H9 (cell line): ENCODE results near the gene SCUBE3. TPM values are rescaled to one million over a fixed set of nuclear protein-coding genes. Genes with fewer than 3 reads are reported as not detected.

Experiments
- DNase-seq: peaks from one replicate; pipeline ENCODE4 v3.0.0-alpha.2; 2017
- H2AFZ ChIP-seq: one replicate; pipeline ENCODE4 v1.6.1; 2013; ENCODE audit warnings: mild to moderate bottlenecking, low read length, control low read depth, moderate library complexity
- H2AK5ac ChIP-seq: 2 replicates; pipeline ENCODE4 v1.6.1; 2013; ENCODE audit warnings: low read length, control low read depth, mixed read lengths; ENCODE audit not compliant: insufficient read length
- H2BK120ac ChIP-seq: one replicate; pipeline ENCODE4 v1.6.1; 2013; ENCODE audit warnings: low read depth, mild to moderate bottlenecking, low read length, control low read depth, inconsistent platforms; ENCODE audit not compliant: poor library complexity, severe bottlenecking
- H2BK12ac ChIP-seq: 2 replicates; pipeline ENCODE4 v1.6.1; 2013; ENCODE audit warnings: low read length, control low read depth, mixed read lengths, low read depth; ENCODE audit not compliant: insufficient read length
- H2BK15ac ChIP-seq: 2 replicates; pipeline ENCODE4 v1.6.1; 2013; ENCODE audit warnings: low read depth, low read length, control low read depth
- H2BK20ac ChIP-seq: one replicate; pipeline ENCODE4 v1.6.1; 2013; ENCODE audit warnings: low read depth, mild to moderate bottlenecking, low read length, control low read depth, inconsistent platforms; ENCODE audit not compliant: poor library complexity, severe bottlenecking
- H2BK5ac ChIP-seq: 2 replicates; pipeline ENCODE4 v1.6.1; 2013; ENCODE audit warnings: low read length, control low read depth, mixed read lengths; ENCODE audit not compliant: insufficient read length
- H3K14ac ChIP-seq: 2 replicates; pipeline ENCODE4 v1.6.1; 2013; ENCODE audit warnings: low read length, control low read depth; ENCODE audit not compliant: insufficient read depth
- H3K18ac ChIP-seq: 2 replicates; pipeline ENCODE4 v1.6.1; 2013; ENCODE audit warnings: low read depth, mild to moderate bottlenecking, mixed read lengths, low read length, control low read depth; ENCODE audit not compliant: insufficient read length
- H3K23ac ChIP-seq: 2 replicates; pipeline ENCODE4 v1.6.1; 2013; ENCODE audit warnings: low read length, control low read depth, mixed read lengths, low read depth; ENCODE audit not compliant: insufficient read length
- H3K23me2 ChIP-seq: 2 replicates; pipeline ENCODE4 v1.6.1; 2013; ENCODE audit warnings: low read depth, mild to moderate bottlenecking, mixed read lengths, low read length, control low read depth; ENCODE audit not compliant: insufficient read length, poor library complexity, severe bottlenecking
- H3K27ac ChIP-seq: 2 replicates; pipeline ENCODE4 v1.5.1; 2013; ENCODE audit warnings: low read length, control low read depth, mixed read lengths, low read depth; ENCODE audit not compliant: insufficient read length
- H3K27me3 ChIP-seq: 2 replicates; pipeline ENCODE4 v1.6.1; 2013; ENCODE audit warnings: low read length, control low read depth, inconsistent platforms; ENCODE audit not compliant: insufficient read depth
- H3K4ac ChIP-seq: 2 replicates; pipeline ENCODE4 v1.6.1; 2013; ENCODE audit warnings: low read depth, mild to moderate bottlenecking, control low read depth, inconsistent platforms, low read length, moderate library complexity
- H3K4me1 ChIP-seq: 2 replicates; pipeline ENCODE4 v1.6.1; 2013; ENCODE audit warnings: low read length, control low read depth, inconsistent platforms; ENCODE audit not compliant: insufficient read depth
- H3K4me2 ChIP-seq: 2 replicates; pipeline ENCODE4 v1.6.1; 2013; ENCODE audit warnings: low read length, control low read depth, mixed read lengths; ENCODE audit not compliant: insufficient read length, insufficient read depth
- H3K56ac ChIP-seq: 2 replicates; pipeline ENCODE4 v1.6.1; 2013; ENCODE audit warnings: low read depth, mild to moderate bottlenecking, mixed read lengths, low read length, control low read depth; ENCODE audit not compliant: insufficient read length
- H3K79me1 ChIP-seq: 2 replicates; pipeline ENCODE4 v1.6.1; 2013; ENCODE audit warnings: low read depth, mild to moderate bottlenecking, moderate library complexity, low read length, control low read depth, inconsistent platforms; ENCODE audit not compliant: insufficient read depth, poor library complexity, severe bottlenecking
- H3K79me2 ChIP-seq: 2 replicates; pipeline ENCODE4 v1.6.1; 2013; ENCODE audit warnings: low read length, control low read depth, inconsistent platforms; ENCODE audit not compliant: insufficient read depth
- H3K9ac ChIP-seq: 2 replicates; pipeline ENCODE4 v1.6.1; 2013; ENCODE audit warnings: low read length, control low read depth, mixed read lengths; ENCODE audit not compliant: insufficient read length; ENCODE audit errors: extremely low read depth
- H3K9me3 ChIP-seq: one replicate; pipeline ENCODE4 v1.6.1; 2013; ENCODE audit warnings: low read depth, low read length, inconsistent platforms; ENCODE audit not compliant: control insufficient read depth
- H3T11ph ChIP-seq: one replicate; pipeline ENCODE4 v1.6.1; 2013; ENCODE audit warnings: mild to moderate bottlenecking, low read length, control low read depth, inconsistent platforms
- H4K20me1 ChIP-seq: one replicate; pipeline ENCODE4 v1.6.1; 2013; ENCODE audit not compliant: control insufficient read depth, insufficient read length, insufficient read depth
- H4K5ac ChIP-seq: 2 replicates; pipeline ENCODE4 v1.6.1; 2013; ENCODE audit warnings: low read depth, mild to moderate bottlenecking, mixed read lengths, low read length, control low read depth; ENCODE audit not compliant: insufficient read length
- H4K8ac ChIP-seq: replicated peaks from 2 replicates; pipeline ENCODE4 v1.6.1; 2013; ENCODE audit warnings: low read length, control low read depth, mixed read lengths, low read depth; ENCODE audit not compliant: insufficient read length
- H4K91ac ChIP-seq: 2 replicates; pipeline ENCODE4 v1.6.1; 2013; ENCODE audit warnings: low read depth, mild to moderate bottlenecking, moderate library complexity, mixed read lengths, low read length, control low read depth; ENCODE audit not compliant: insufficient read length
- H3K27ac Mint-ChIP-seq, 3 experiments: 2 replicates in 2 of 3; 3 replicates in 1 of 3; pipeline ENCODE4 v1.8.0; 2020 to 2021; ENCODE audit warnings: mixed read lengths in 3 of 3, mild to moderate bottlenecking in 1 of 3, moderate library complexity in 1 of 3
- H3K27me3 Mint-ChIP-seq: 2 replicates; pipeline ENCODE4 v1.8.0; 2021; ENCODE audit warnings: low read depth, mild to moderate bottlenecking, moderate library complexity, mixed read lengths
- H3K36me3 Mint-ChIP-seq, 3 experiments: 2 replicates in 2 of 3; 3 replicates in 1 of 3; pipeline ENCODE4 v1.8.0; 2020 to 2021; ENCODE audit warnings: low read depth in 3 of 3, mixed read lengths in 3 of 3; ENCODE audit not compliant: insufficient read depth in 1 of 3
- H3K4me1 Mint-ChIP-seq, 2 experiments: 2 replicates each; pipeline ENCODE4 v1.8.0; 2020; ENCODE audit warnings: mixed read lengths in 2 of 2
- H3K4me3 Mint-ChIP-seq, 2 experiments: 2 replicates in 1 of 2; 3 replicates in 1 of 2; pipeline ENCODE4 v1.8.0; 2020 to 2021; ENCODE audit warnings: mild to moderate bottlenecking in 2 of 2, mixed read lengths in 2 of 2, moderate library complexity in 1 of 2
- H3K9me3 Mint-ChIP-seq, 2 experiments: 2 replicates in 1 of 2; 3 replicates in 1 of 2; pipeline ENCODE4 v1.8.0; 2020; ENCODE audit warnings: mild to moderate bottlenecking in 2 of 2, mixed read lengths in 2 of 2, moderate library complexity in 1 of 2
- WGBS: extraction: QIAGEN DNeasy Blood & Tissue Kit; methylation state at CpG from one replicate; pipeline ENCODE4 v1.1.7; 2013; ENCODE audit warnings: missing lambda C conversion rate, low lambda C conversion rate, mixed read lengths; ENCODE audit not compliant: insufficient read length; ENCODE audit errors: extremely low coverage; 5-methylcytosine and 5-hydroxymethylcytosine counted together
- total RNA-seq: library from RNA; stranded (reverse); gene quantifications from 2 replicates; pipeline ENCODE4 v1.2.1, GENCODE V29; 2021
- TF ChIP-seq, protein P1 (sequence below): fragments of 200-600 bp; sonication (generic); conservative IDR thresholded peaks from 3 replicates; pipeline ENCODE4 v1.8.0; 2021; ENCODE audit warnings: antibody characterized with exemption, mild to moderate bottlenecking

The SCUBE3 gene
- total RNA-seq, 1 experiment from 2014 or later: 2.7 TPM

DNA sequence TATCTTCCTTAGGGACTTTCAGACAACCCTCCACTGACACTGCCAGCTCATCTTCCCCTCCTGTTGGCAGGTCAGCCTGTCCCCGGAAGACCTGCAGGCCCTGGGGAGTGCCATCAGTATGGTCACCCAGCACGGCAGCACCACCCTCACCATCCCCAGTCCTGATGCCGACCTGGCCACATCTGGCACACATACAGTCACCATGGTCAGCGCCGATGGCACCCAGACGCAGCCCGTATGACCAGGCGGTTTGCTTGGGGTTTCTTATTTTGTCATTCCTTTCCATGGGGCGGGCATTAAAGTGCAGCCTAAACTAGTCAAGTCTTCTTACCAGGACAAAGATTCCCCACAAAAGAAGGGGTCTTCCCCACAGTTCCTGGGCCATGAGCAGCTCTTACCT lies 79.9 kb downstream of the SCUBE3 start:
- no peaks in the 10 kb centered on the region for H3K27me3 ChIP-seq
- WGBS: no CpG with 5 or more reads among the region's 9 CpGs
- H2AFZ ChIP-seq: no peak overlapping the region
- H4K20me1 ChIP-seq: no peaks in the 10 kb centered on the region
- H2BK5ac ChIP-seq: no peak overlapping the region
- H2BK15ac ChIP-seq: no peak overlapping the region
- H3K27ac ChIP-seq: no peak overlapping the region
- H3K79me2 ChIP-seq: no peaks in the 10 kb centered on the region
- no peak overlapping the region for H3T11ph ChIP-seq
- no peak overlapping the region for H2AK5ac ChIP-seq
- no peak overlapping the region for H4K8ac ChIP-seq
- H3K4ac ChIP-seq: no peak overlapping the region
- H3K23me2 ChIP-seq: no peaks in the 10 kb centered on the region
- no peak overlapping the region for H2BK120ac ChIP-seq
- TF ChIP-seq, protein P1, sequence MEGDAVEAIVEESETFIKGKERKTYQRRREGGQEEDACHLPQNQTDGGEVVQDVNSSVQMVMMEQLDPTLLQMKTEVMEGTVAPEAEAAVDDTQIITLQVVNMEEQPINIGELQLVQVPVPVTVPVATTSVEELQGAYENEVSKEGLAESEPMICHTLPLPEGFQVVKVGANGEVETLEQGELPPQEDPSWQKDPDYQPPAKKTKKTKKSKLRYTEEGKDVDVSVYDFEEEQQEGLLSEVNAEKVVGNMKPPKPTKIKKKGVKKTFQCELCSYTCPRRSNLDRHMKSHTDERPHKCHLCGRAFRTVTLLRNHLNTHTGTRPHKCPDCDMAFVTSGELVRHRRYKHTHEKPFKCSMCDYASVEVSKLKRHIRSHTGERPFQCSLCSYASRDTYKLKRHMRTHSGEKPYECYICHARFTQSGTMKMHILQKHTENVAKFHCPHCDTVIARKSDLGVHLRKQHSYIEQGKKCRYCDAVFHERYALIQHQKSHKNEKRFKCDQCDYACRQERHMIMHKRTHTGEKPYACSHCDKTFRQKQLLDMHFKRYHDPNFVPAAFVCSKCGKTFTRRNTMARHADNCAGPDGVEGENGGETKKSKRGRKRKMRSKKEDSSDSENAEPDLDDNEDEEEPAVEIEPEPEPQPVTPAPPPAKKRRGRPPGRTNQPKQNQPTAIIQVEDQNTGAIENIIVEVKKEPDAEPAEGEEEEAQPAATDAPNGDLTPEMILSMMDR: no peak
- no peak overlapping the region for H3K18ac ChIP-seq
- no peak overlapping the region for H3K14ac ChIP-seq
- no peak overlapping the region for H3K23ac ChIP-seq
- H4K91ac ChIP-seq: no peak overlapping the region
- H3K4me2 ChIP-seq: no peak overlapping the region
- H3K9me3 Mint-ChIP-seq: no peaks in the 10 kb centered on the region
- DNase-seq: no peak
- H3K79me1 ChIP-seq: no peaks in the 10 kb centered on the region
- H2BK12ac ChIP-seq: no peak overlapping the region
- no peak overlapping the region for H4K5ac ChIP-seq
- H3K4me1 ChIP-seq: no peaks in the 10 kb centered on the region
- no peak overlapping the region for H3K4me3 Mint-ChIP-seq
- H3K4me1 Mint-ChIP-seq: peaks cover 2 to 4% of the 10 kb centered on the region in 2 experiments; a peak in 2 of 4 replicates
- H3K36me3 Mint-ChIP-seq: peaks cover 5 to 42% (median 39%) of the 10 kb centered on the region in 3 experiments; a peak in 6 of 7 replicates
- no peak overlapping the region for H2BK20ac ChIP-seq
- no peak overlapping the region for H3K27ac Mint-ChIP-seq
- no peak overlapping the region for H3K56ac ChIP-seq
- H3K9me3 ChIP-seq: no peaks in the 10 kb centered on the region
- no peaks in the 10 kb centered on the region for H3K27me3 Mint-ChIP-seq
- H3K9ac ChIP-seq: no peak overlapping the region
